ENCODE data around the gene PLEKHG4.

PLEKHG4 gene

DNA sequence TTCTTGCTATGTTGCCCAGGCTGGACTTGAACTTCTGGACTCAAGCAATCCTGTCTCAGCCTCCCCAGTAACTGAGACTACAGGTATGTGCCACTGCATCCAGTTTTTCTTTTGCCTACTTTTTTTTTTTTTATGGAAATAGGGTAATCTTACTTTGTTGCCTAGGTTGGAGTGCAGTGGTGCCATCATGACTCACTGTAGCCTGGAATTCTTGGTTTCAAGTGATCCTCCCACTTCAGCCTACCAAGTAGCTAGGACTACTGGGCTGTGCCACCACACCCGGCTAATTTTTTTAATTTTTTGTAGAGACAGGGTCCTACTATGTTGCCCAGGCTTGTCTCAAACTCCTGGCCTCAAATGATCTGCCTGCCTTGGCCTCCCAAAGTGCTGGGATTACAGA lies 57.3 kb downstream of the PLEKHG4 start:
- H3K4me3 ChIP-seq (ENCODE audit: low read depth, low read length): no peak overlapping the region
- no peak overlapping the region for H3K27ac ChIP-seq
- no peak for DNase-seq

More for the DNA sequence above, 57.3 kb downstream of the PLEKHG4 start:
- Histone ChIP-seq H3K36me3 (no peaks in the 10 kb centered on the region), H3K27me3 (ENCODE audit: insufficient read depth, low read depth, severe bottlenecking) (no peaks in the 10 kb centered on the region), H3K9me3 (ENCODE audit: severe bottlenecking) (peaks cover 3% of the 10 kb centered on the region)
- no peak for TF ChIP-seq CTCF (IDR thresholded peaks at IDR 0.05; ENCODE audit: low read depth, low read length)

Data from WERI-Rb-1 (cell line).